ENCODE measurements around the gene SRPK3. TPM values are rescaled to one million over a fixed set of nuclear protein-coding genes. Genes with fewer than 3 reads are reported as not detected.

Gene SRPK3
- total RNA-seq, 2 experiments from 2014 or later = not detected

DNA sequence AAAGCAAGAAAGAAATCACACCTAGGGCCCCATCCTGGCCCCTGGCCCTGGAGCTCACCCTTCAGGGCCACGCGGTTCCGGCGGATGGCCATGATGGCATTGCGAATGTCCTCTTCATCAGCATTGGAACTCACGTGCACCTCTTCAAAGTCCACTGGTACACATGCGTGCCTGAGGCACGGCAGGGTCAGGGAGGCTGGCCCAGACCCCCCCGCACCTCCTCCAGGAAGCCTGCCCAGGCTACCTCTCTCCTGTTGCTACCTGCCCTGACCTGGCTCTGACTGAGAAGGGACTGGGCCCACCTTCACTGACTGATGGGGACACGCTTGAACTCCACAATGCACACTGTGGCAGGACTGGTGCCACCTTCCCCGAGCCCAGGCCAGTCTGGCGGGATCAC lies 8.8 kb downstream of the SRPK3 start:
- DNase-seq = no peak
- no peak for ATAC-seq (ENCODE audit: poor library complexity)
- intact Hi-C loops (cut with DNase I, micrococcal nuclease) = loop anchor here in 1 of 2 experiments (5.0 kb wide), 1 partner anchor 62 kb away; no protein-coding TSS in a partner anchor

GRCh38 chrX:153791104-153791852 lies 10.4 kb downstream of the SRPK3 start:
- H3K36me3 Mint-ChIP-seq (ENCODE audit: low read depth) = peaks cover 19% of the 10 kb centered on the region
- Histone ChIP-seq H3K27me3 (ENCODE audit: control insufficient read depth in 1 of 2, insufficient read depth in 2 of 2, low read length in 2 of 2) (no peaks in the 10 kb centered on the region), H3K4me3 (ENCODE audit: low read length) (no peak overlapping the region), H3K27ac (ENCODE audit: low read depth in 1 of 2, low read length in 2 of 2) (no peak overlapping the region), H3K36me3 (ENCODE audit: insufficient read depth, low read length) (peaks cover 24% of the 10 kb centered on the region), H3K9me3 (ENCODE audit: control insufficient read depth in 1 of 2, insufficient read depth in 1 of 2, low read length in 2 of 2) (no peaks in the 10 kb centered on the region), H3K4me1 (ENCODE audit: insufficient read depth, low read length) (peaks cover 38% of the 10 kb centered on the region)
- no peaks in the 10 kb centered on the region for H3K27me3 Mint-ChIP-seq
- DNase-seq (no peak), ATAC-seq (ENCODE audit: poor library complexity) (no peak)
- CTCF ChIA-PET = no interaction called here
- peaks cover 13% of the 10 kb centered on the region for H3K4me1 Mint-ChIP-seq (ENCODE audit: low read depth)
- H3K9me3 Mint-ChIP-seq = no peaks in the 10 kb centered on the region
- no peak overlapping the region for H3K27ac Mint-ChIP-seq
- H3K4me3 Mint-ChIP-seq = no peak overlapping the region
- POLR2A ChIA-PET = interaction anchor here (0.6 kb wide), 1 partner anchor 158 kb away, joined by 3 read pairs; no protein-coding TSS in a partner anchor
- intact Hi-C loops (cut with DNase I, micrococcal nuclease) = loop anchor here in 1 of 2 experiments (5.0 kb wide), 1 partner anchor 64 kb away; no protein-coding TSS in a partner anchor
- TF ChIP-seq, protein P1, sequence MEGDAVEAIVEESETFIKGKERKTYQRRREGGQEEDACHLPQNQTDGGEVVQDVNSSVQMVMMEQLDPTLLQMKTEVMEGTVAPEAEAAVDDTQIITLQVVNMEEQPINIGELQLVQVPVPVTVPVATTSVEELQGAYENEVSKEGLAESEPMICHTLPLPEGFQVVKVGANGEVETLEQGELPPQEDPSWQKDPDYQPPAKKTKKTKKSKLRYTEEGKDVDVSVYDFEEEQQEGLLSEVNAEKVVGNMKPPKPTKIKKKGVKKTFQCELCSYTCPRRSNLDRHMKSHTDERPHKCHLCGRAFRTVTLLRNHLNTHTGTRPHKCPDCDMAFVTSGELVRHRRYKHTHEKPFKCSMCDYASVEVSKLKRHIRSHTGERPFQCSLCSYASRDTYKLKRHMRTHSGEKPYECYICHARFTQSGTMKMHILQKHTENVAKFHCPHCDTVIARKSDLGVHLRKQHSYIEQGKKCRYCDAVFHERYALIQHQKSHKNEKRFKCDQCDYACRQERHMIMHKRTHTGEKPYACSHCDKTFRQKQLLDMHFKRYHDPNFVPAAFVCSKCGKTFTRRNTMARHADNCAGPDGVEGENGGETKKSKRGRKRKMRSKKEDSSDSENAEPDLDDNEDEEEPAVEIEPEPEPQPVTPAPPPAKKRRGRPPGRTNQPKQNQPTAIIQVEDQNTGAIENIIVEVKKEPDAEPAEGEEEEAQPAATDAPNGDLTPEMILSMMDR (IDR thresholded peaks at IDR 0.05) = no peak

More for the DNA sequence above, 8.8 kb downstream of the SRPK3 start:
- H3K9me3 ChIP-seq (ENCODE audit: control insufficient read depth in 1 of 2, insufficient read depth in 1 of 2, low read length in 2 of 2) = no peaks in the 10 kb centered on the region
- POLR2A ChIA-PET = no interaction called here
- no peak overlapping the region for H3K4me3 Mint-ChIP-seq
- H3K4me3 ChIP-seq (ENCODE audit: low read length) = no peak overlapping the region
- H3K9me3 Mint-ChIP-seq = no peaks in the 10 kb centered on the region
- H3K27me3 Mint-ChIP-seq = no peaks in the 10 kb centered on the region
- no peaks in the 10 kb centered on the region for H3K27me3 ChIP-seq (ENCODE audit: control insufficient read depth in 1 of 2, insufficient read depth in 2 of 2, low read length in 2 of 2)
- TF ChIP-seq, protein P1 (IDR thresholded peaks at IDR 0.05) = no peak
- H3K27ac Mint-ChIP-seq = no peak overlapping the region
- H3K4me1 ChIP-seq (ENCODE audit: insufficient read depth, low read length) = peaks cover 24% of the 10 kb centered on the region
- CTCF ChIA-PET = no interaction called here
- H3K36me3 Mint-ChIP-seq (ENCODE audit: low read depth) = peaks cover 22% of the 10 kb centered on the region
- peaks cover 26% of the 10 kb centered on the region for H3K36me3 ChIP-seq (ENCODE audit: insufficient read depth, low read length)
- H3K4me1 Mint-ChIP-seq (ENCODE audit: low read depth) = peaks cover 9% of the 10 kb centered on the region
- H3K27ac ChIP-seq (ENCODE audit: low read depth in 1 of 2, low read length in 2 of 2) = no peak overlapping the region

DNA sequence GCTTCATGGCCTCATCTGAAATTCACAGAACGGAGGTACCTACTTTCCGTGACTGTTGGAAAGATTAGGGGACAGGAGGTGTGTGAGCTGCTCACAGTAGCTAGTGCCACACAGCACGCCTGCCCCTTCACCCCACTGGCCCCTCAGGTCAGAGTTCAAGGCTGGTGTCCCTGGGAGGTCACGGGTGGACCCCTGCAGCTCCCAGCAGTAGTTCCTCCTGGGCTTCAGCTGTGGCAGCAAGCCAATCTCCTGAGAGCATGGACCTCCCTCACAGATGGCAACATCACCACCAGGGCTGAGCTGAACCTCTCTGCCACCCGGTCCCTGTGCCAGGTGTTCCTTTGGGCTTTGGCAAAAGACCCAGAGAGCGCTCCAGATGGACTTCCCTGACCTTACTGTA lies 11.5 kb downstream of the SRPK3 start:
- DNase-seq (no peak), ATAC-seq (ENCODE audit: poor library complexity) (no peak)
- peak overlapping the region; percentile 97 for H3K4me3 Mint-ChIP-seq
- H3K9me3 Mint-ChIP-seq = no peaks in the 10 kb centered on the region
- H3K27me3 Mint-ChIP-seq = no peaks in the 10 kb centered on the region
- intact Hi-C loops (cut with DNase I, micrococcal nuclease) = loop anchor here in 1 of 2 experiments (5.0 kb wide), 1 partner anchor 65 kb away; no protein-coding TSS in a partner anchor
- H3K4me1 Mint-ChIP-seq (ENCODE audit: low read depth) = peaks cover 14% of the 10 kb centered on the region
- ChIA-PET POLR2A (no interaction called here), CTCF (no interaction called here)
- no peak overlapping the region for H3K4me3 ChIP-seq (ENCODE audit: low read length)
- TF ChIP-seq, protein P1 (IDR thresholded peaks at IDR 0.05) = no peak
- H3K27ac ChIP-seq (ENCODE audit: low read depth in 1 of 2, low read length in 2 of 2) = no peak overlapping the region
- H3K36me3 ChIP-seq (ENCODE audit: insufficient read depth, low read length) = peaks cover 33% of the 10 kb centered on the region
- H3K9me3 ChIP-seq (ENCODE audit: control insufficient read depth in 1 of 2, insufficient read depth in 1 of 2, low read length in 2 of 2) = no peaks in the 10 kb centered on the region
- peaks cover 17% of the 10 kb centered on the region for H3K36me3 Mint-ChIP-seq (ENCODE audit: low read depth)
- H3K4me1 ChIP-seq (ENCODE audit: insufficient read depth, low read length) = peaks cover 44% of the 10 kb centered on the region
- H3K27ac Mint-ChIP-seq = no peak overlapping the region
- H3K27me3 ChIP-seq (ENCODE audit: control insufficient read depth in 1 of 2, insufficient read depth in 2 of 2, low read length in 2 of 2) = no peaks in the 10 kb centered on the region

All from CD4-positive, alpha-beta T cell (primary cell).